ENCODE results near the gene MFN1.
"Not testable (repeated sequence)": the region's sequence is repeated elsewhere in the genome, so short reads cannot be mapped to it uniquely, and the experiment has no call there.

Gene MFN1

GRCh38 chr3:179347345-179348194 is at the start of gene MFN1:
Gene MFN1 (plus strand): TSS chr3:179347709. CDS start chr3:179348852, 1,143 bp downstream.
- peak; percentile 98 for DNase-seq

DNA sequence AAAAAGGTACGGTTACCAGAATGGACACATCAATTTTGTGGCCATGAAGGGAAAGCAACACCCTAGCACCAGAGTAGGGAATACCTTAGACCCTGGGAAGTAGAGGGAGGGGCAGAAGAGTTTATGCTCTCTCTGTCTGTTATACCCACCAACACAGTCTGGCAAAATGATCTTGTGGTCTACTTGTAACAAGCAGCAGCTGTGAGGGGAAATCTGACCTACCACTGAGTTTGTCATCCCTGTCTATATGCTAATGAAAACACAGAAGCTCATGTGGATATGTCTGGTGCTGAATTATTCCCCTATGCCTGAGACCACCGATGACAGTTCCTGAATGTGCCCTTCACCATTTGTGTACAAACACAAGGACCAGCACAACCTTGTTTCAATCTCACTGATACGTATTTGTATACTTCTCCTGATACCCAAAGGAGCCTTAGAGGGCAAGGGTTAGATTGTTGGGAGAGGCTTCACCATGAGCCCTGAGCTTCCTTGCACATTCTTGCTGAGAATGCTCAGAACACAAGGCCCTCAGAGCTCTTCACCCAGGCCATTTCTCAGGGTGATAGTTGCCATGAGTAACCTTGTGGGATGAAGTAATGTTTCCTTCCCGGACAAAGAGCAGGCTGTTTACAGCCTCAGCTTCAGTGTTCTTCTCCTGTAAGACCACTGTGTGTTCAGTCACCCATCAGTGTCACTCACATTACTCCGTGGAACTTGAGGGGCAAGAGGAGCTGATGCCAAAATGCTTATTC is 49.4 kb upstream of the MFN1 start:
- DNase-seq, result peak in 1 of 2 experiments; percentile 65

GRCh38 chr3:179299316-179299715 is 48.2 kb upstream of the MFN1 start:
- DNase-seq, result no peak

GRCh38 chr3:179299999-179300613 is 47.4 kb upstream of the MFN1 start:
- no peak for DNase-seq

DNA sequence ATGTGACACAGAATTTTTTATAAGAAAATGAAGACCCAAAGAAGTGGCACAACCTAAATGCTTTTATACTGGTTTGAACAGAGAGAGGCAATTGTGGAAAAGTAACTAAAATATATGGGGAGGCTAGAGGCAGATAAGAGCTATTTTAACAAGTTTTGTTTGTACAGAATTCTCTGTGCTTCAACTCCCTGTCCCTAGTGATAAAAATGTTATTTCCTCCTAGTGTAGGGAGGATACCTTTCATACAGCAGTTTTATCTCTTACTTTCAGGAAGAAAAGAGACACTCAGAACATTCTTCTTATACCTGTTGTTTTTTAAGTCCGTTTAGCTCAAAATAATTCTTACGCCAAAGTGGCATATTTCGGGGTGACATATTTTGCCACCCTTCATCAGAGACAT is 45.9 kb upstream of the MFN1 start:
- DNase-seq, result no peak

GRCh38 chr3:179302111-179302510 is 45.4 kb upstream of the MFN1 start:
- no peak for DNase-seq

GRCh38 chr3:179304605-179305004 is 42.9 kb upstream of the MFN1 start:
- no peak for DNase-seq

DNA sequence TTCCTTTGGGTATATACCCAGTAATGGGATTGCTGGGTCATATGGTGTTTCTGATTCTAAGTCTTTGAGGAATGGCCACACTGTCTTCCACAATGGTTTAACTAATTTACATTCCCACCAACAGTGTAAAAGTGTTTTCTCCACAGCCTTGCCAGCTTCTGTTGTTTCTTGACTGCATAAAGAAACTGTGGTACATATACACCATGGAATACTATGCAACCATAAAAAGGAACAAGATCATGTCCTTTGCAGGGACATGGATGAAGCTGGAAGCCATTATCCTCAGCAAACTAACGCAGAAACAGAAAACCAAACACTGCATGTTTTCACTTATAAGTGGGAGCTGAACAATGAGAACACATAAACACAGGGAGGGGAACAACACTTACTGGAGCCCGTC is 40.1 kb upstream of the MFN1 start:
- not testable (repeated sequence) for DNase-seq

GRCh38 chr3:179308001-179308400 is 39.5 kb upstream of the MFN1 start:
- no peak for DNase-seq

DNA sequence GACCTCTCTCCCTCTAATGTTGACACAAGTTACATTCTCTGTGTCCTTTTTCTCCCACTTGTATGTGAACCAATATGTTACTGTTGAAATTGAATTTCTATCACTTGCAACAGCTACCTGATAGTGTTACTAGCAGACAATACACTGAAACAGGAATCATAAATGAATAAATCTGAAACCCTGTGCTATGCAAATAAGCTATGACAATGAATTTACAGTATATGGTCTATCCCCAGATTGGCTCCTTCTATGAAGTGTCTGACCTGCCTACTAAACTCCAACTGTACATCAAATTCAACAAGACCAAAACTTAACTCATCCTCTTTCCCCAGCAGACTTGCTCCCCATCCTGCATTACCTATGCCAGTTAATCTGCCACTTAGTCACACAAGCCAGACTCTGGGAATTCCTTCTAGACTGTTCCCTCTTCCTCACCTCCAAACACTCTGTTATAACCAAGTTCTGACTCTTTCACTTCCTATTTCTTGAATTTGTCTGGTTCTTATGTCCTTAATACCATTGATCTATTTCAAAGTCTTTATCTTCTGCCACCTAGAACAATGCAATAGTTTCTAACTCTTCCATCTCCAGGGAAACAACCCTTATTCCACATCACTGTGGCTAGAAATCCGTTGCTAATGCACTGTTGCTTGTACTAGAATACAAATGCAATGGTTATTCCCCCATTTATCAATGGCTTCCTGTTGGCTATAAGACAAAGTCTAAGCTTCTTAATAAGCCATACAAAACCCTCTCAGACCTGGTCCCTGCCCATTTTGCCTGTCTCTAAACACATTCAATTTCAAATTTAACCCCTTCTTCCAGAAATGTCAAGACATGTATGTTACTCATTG is 38.1 kb upstream of the MFN1 start:
- DNase-seq, result no peak

DNA sequence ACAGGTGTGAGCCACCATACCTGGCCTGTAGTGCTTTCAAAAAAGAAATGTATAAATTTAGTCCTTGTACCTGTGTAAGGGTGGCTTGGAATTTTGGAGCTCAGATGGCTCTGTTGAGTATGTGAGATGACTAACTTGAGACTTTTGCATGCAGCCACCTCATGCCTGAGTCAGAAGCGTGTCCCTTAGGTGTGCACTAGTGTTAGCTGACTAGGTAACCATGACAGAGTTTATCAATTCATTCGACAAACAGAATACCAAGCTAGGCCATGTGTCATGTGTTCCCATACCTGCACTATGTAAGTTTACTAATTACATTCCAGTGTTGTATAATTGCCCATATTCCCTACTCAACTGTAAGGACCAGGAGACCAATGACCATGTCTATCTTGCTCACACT is 28.6 kb upstream of the MFN1 start:
- DNase-seq, result no peak

GRCh38 chr3:179321668-179322285 is 25.7 kb upstream of the MFN1 start:
- DNase-seq, result peak; percentile 5 to 54

DNA sequence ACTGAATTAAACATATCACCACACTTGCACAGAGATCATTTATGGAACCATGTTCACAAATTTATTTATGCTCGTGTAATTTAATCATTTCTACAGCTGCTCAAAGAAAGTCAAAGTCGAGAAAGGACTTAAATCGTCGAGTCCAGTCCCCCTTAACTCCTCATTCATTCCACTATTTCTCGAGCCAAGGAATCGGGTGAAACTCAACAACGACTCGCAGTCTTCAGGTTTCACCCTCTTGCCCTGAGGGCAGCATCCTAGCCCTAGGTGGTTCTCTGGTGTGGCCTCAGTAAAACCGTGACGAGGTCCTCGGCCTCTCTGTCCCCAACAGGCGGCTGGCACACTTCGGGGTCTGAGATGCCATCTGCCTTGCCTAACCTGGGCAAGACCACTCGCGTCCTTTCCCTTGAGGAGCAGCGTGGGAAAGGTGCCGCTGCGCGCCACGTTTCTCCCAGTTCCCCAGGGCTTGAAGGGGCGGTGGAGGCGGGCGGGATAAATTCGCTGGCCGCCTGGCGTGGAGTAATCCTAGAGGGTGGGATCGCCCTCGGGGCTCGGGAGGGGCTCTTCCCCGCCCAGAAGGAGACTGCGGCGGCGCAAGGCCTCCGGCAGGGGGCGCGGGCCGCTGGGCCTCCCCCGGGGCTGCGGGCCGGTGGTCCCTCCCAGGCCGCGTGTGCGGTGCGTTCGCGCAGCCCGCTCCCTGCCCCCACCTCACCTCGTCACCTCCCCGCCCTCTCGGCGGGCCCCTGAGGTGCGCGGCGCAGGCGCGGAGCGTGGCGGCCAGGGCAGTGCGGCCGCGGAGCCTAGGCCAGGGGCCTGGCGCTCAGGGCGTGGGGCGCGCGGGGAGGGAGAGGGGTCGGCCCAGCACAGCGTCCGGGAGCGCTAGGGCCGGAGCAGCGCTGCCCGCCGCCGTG is 25.0 kb upstream of the MFN1 start, which contains the start of gene ZNF639:
Gene ZNF639 (plus strand): TSS at position 746 of the 911 bp plus-strand sequence. CDS start 5,263 bp downstream, outside the sequence.
- DNase-seq, result peak; percentile 94 to 97

DNA sequence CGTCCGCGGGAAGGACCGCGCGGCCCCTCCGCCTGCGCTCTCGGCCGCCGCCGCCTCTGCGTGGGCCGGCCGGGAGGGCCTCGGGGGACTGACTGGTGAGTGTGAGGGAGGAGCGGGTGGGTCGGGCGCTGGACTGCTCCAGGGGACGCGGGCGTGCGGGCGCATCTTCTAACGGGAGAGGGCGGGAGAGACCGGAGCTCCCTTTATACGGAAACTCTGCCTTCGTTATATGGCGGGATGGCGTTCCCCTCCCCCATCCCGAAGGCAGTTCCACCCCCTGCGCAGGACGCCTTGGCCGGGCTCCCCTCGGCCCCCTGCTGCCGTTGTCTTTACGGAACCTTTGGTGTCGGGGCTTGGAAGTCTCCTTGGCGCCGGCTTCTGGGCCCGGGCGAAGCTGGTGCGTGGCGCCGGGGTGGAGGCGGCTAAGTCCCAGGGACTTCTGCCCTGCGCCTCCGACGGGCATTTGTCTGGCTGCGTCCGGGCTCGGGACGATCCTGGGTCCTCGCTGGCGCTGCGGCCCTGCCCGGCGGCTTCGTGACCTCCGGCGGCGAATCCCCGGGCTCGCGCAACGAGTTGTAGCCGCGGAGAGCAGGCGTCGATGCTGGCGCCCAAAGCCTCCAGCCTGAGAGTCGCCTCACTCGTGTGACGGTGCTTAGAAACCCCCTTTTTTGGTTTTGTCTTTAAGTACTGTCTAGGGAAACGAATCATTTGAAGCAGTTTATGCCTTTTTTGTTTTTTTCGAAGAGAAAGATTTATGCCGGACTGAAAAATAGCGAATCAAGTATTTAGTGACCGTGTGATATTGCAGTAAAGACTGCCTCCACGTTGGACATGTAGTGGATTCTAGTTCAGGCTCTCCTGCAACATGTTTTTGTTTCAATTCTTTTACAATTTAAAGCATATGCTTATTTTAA is 24.1 kb upstream of the MFN1 start:
- DNase-seq, result peak; percentile 45 to 72

GRCh38 chr3:179324270-179324754 is 23.2 kb upstream of the MFN1 start:
- DNase-seq, result peak; percentile 13 to 71

GRCh38 chr3:179330438-179330837 is 17.1 kb upstream of the MFN1 start:
- no peak for DNase-seq

- DNase-seq, result no peak
Measured at GRCh38 chr3:179332240-179332639, 15.3 kb upstream of the MFN1 start.

GRCh38 chr3:179333084-179333483 is 14.4 kb upstream of the MFN1 start:
- no peak for DNase-seq

DNA sequence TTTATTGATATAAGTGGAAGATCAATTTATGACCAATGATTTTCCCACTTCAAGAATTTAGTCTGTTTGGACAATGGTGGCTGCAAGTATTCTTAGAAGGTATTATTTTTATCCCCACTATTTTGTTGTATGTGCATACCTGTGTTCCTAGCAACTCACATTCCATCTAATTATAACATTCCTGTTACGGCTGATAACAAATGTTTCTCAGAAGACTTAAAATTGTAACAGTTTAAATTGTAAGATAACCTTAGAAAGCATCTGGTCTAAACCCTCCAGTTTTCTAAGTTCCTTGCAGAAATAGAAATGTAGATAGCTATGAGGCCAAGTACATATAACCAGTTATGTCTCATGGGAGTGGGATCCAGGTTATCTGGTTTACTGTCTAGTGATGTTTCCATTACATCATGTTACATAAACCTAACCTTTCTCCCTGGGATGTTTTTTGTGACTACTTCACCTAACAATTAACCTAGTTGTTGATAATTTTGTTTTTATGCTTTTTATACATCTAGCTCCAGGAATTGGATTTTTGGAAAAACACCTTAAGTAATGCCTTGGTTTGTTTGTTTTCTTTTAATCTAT is 11.1 kb upstream of the MFN1 start:
- no peak for DNase-seq
